Natural killer cell (primary cell): ENCODE results near the gene SMARCA2. TPM values are rescaled to one million over a fixed set of nuclear protein-coding genes. Genes with fewer than 3 reads are reported as not detected.
A peak's percentile ranks its signal among the peaks of the same experiment; 100 is the strongest.

Experiments
- ATAC-seq, 3 donors: fragments of 150-1000 bp in 2 of 3; fragments of 200-7000 bp in 1 of 3; cut with Tn5 transposase; 1 replicate in 1 of 3; 2 replicates in 2 of 3; pipeline ENCODE4 v1.10.0; 2021; ENCODE audit warnings: mild to moderate bottlenecking in 2 of 3, moderate library complexity in 2 of 3
- DNase-seq, 2 donors: peaks; one replicate each; pipeline versions ENCODE4 v3.0.0 to v3.0.0-alpha.2; 2013 to 2021; ENCODE audit warnings: mixed read lengths in 1 of 2
- H3K27ac ChIP-seq: one replicate; pipeline ENCODE4 v1.5.1; 2013; ENCODE audit warnings: mild to moderate bottlenecking, low read length
- H3K27me3 ChIP-seq: one replicate; pipeline ENCODE4 v1.6.1; 2013; ENCODE audit warnings: low read length; ENCODE audit not compliant: control insufficient read depth, insufficient read depth
- H3K36me3 ChIP-seq: one replicate; pipeline ENCODE4 v1.6.1; 2013; ENCODE audit warnings: low read length; ENCODE audit not compliant: control insufficient read depth, insufficient read depth
- H3K4me1 ChIP-seq: one replicate; pipeline ENCODE4 v1.6.1; 2013; ENCODE audit warnings: low read length; ENCODE audit not compliant: control insufficient read depth, insufficient read depth
- H3K4me3 ChIP-seq: one replicate; pipeline ENCODE4 v1.5.1; 2013; ENCODE audit warnings: low read length
- H3K9me3 ChIP-seq: one replicate; pipeline ENCODE4 v1.6.1; 2013; ENCODE audit warnings: low read length; ENCODE audit not compliant: control insufficient read depth, insufficient read depth
- H3K27ac Mint-ChIP-seq, 2 donors: one replicate each; pipeline ENCODE4 v1.8.0; 2022; ENCODE audit warnings: mild to moderate bottlenecking in 2 of 2, mixed read lengths in 2 of 2, moderate library complexity in 1 of 2
- H3K27me3 Mint-ChIP-seq, 2 donors: one replicate each; pipeline ENCODE4 v1.8.0; 2022; ENCODE audit warnings: low read depth in 2 of 2, mixed read lengths in 2 of 2
- H3K36me3 Mint-ChIP-seq: one replicate; pipeline ENCODE4 v1.8.0; 2022; ENCODE audit warnings: mixed read lengths
- H3K4me1 Mint-ChIP-seq, 2 donors: one replicate each; pipeline ENCODE4 v1.8.0; 2022; ENCODE audit warnings: mixed read lengths in 2 of 2
- H3K4me3 Mint-ChIP-seq: one replicate; pipeline ENCODE4 v1.8.0; 2022; ENCODE audit warnings: mild to moderate bottlenecking, moderate library complexity, mixed read lengths
- H3K9me3 Mint-ChIP-seq, 2 donors: one replicate each; pipeline ENCODE4 v1.8.0; 2022; ENCODE audit warnings: mixed read lengths in 2 of 2
- whole genome bisulfite sequencing: methylation state at CpG from one replicate; pipeline ENCODE4 v1.1.7; 2013; ENCODE audit warnings: missing lambda C conversion rate; ENCODE audit not compliant: insufficient coverage; 5-methylcytosine and 5-hydroxymethylcytosine counted together
- intact Hi-C: fragments of 100-400 bp; cut with micrococcal nuclease; formaldehyde crosslinking; loops from one replicate; pipeline ENCODE4 v1.14.2; 2022
- total RNA-seq, 4 donors: library from RNA; stranded (reverse); fragments of 120-200 nt in 1 of 4; gene quantifications; one replicate each; pipeline versions ENCODE4 v1.2.3 to v1.2.4, GENCODE V29; 2013 to 2022
- TF ChIP-seq, protein P1 (sequence below): fragments of 200-600 bp; IDR thresholded peaks from one replicate; pipeline ENCODE4 v1.8.0; 2022; ENCODE audit warnings: antibody characterized with exemption

The SMARCA2 gene
- total RNA-seq, 3 donors from 2014 or later (not counting 1 experiment from before 2014, with no cell fraction given): 303 to 324 (median 308) TPM

DNA sequence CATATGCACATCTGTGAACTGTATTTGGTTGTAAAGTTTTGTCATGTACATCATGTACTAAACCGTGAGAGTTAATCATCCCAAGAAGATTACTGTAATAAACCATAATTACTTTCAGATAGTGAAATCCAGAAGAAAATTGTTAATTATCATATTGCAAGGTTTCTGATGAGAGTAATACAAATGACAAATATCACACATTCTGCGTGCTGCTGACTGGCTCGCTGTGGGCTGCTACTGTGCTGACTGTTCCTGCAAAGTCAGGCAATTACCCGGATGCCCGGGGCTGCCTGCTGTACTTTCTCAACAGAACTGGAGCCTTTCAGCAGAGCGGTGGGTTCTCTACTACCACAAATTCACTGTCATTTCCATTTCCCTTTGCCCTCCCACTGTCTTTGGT, 68.3 kb downstream of the SMARCA2 start:
- TF ChIP-seq, protein P1, sequence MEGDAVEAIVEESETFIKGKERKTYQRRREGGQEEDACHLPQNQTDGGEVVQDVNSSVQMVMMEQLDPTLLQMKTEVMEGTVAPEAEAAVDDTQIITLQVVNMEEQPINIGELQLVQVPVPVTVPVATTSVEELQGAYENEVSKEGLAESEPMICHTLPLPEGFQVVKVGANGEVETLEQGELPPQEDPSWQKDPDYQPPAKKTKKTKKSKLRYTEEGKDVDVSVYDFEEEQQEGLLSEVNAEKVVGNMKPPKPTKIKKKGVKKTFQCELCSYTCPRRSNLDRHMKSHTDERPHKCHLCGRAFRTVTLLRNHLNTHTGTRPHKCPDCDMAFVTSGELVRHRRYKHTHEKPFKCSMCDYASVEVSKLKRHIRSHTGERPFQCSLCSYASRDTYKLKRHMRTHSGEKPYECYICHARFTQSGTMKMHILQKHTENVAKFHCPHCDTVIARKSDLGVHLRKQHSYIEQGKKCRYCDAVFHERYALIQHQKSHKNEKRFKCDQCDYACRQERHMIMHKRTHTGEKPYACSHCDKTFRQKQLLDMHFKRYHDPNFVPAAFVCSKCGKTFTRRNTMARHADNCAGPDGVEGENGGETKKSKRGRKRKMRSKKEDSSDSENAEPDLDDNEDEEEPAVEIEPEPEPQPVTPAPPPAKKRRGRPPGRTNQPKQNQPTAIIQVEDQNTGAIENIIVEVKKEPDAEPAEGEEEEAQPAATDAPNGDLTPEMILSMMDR: no peak
- Histone ChIP-seq H3K27me3 (no peaks in the 10 kb centered on the region), H3K4me3 (no peak overlapping the region), H3K9me3 (no peaks in the 10 kb centered on the region), H3K4me1 (no peaks in the 10 kb centered on the region), H3K27ac (no peak overlapping the region), H3K36me3 (peaks cover 84% of the 10 kb centered on the region)
- DNase-seq (no peak), ATAC-seq (no peak)
- Mint-ChIP-seq H3K27me3 (no peaks in the 10 kb centered on the region), H3K4me3 (no peak overlapping the region), H3K36me3 (peaks cover 45% of the 10 kb centered on the region), H3K27ac (peak overlapping the region in 1 of 2 donors; percentile 47), H3K9me3 (no peaks in the 10 kb centered on the region), H3K4me1 (no peaks in the 10 kb centered on the region)
- intact Hi-C loops: no loop called here
- WGBS: 88% methylated on average over 5 of the region's 6 CpGs

DNA sequence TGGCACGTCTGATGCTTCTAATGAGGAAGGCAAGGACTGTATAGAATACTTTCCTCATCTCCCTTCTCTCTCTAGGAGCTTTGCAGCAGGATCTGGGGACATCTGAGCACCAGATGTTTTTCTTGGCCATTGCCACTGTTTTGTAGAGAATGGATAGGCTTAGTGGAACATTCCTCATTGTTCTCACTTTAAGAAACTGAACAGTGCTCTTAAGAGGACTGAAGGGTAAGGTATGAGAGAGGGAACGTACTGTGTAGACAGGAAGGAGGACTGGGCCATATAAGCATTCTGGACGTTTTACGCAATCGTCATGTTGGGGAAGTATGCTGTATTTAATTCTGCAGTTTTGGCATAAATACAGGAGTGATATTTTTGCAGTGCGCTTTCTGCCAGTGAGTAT, 70.6 kb downstream of the SMARCA2 start:
- no peaks in the 10 kb centered on the region for H3K9me3 Mint-ChIP-seq
- TF ChIP-seq, protein P1: no peak
- Histone ChIP-seq H3K27me3 (no peaks in the 10 kb centered on the region), H3K27ac (no peak overlapping the region), H3K36me3 (peaks cover 86% of the 10 kb centered on the region), H3K4me3 (no peak overlapping the region), H3K9me3 (no peaks in the 10 kb centered on the region), H3K4me1 (no peaks in the 10 kb centered on the region)
- no peak overlapping the region for H3K4me3 Mint-ChIP-seq
- WGBS: 93% methylated on average over 5 of the region's 6 CpGs
- H3K4me1 Mint-ChIP-seq: peaks cover 11 to 12% of the 10 kb centered on the region in 2 donors
- intact Hi-C loops: loop anchor here (5.0 kb wide), 1 partner anchor 358 kb away; no protein-coding TSS in a partner anchor
- peak overlapping the region; percentile 44 to 62 for H3K27ac Mint-ChIP-seq
- no peaks in the 10 kb centered on the region for H3K27me3 Mint-ChIP-seq
- ATAC-seq (no peak), DNase-seq (no peak)
- H3K36me3 Mint-ChIP-seq: peaks cover 37% of the 10 kb centered on the region

- TF ChIP-seq, protein P1: no peak
- Histone ChIP-seq H3K4me1 (no peaks in the 10 kb centered on the region), H3K27ac (no peak overlapping the region), H3K9me3 (no peaks in the 10 kb centered on the region), H3K36me3 (peaks cover 85% of the 10 kb centered on the region), H3K4me3 (no peak overlapping the region), H3K27me3 (no peaks in the 10 kb centered on the region)
- DNase-seq: no peak
- Mint-ChIP-seq H3K27me3 (no peaks in the 10 kb centered on the region), H3K36me3 (peaks cover 40% of the 10 kb centered on the region), H3K4me1 (peaks cover 12 to 13% of the 10 kb centered on the region in 2 donors), H3K9me3 (no peaks in the 10 kb centered on the region), H3K27ac (peak overlapping the region; percentile 44 to 62), H3K4me3 (no peak overlapping the region)
- 99% methylated on average over 5 of the region's 5 CpGs for WGBS
- intact Hi-C loops: loop anchor here (5.0 kb wide), 1 partner anchor 359 kb away; no protein-coding TSS in a partner anchor
- no peak for ATAC-seq
Measured at GRCh38 chr9:2086116-2086515, 71.0 kb downstream of the SMARCA2 start.

- Mint-ChIP-seq H3K36me3 (peaks cover 41% of the 10 kb centered on the region), H3K27ac (peak overlapping the region; percentile 17 to 68), H3K27me3 (no peaks in the 10 kb centered on the region), H3K4me3 (no peak overlapping the region), H3K4me1 (peaks cover 12 to 17% of the 10 kb centered on the region in 2 donors), H3K9me3 (no peaks in the 10 kb centered on the region)
- no peak for ATAC-seq
- Histone ChIP-seq H3K27me3 (no peaks in the 10 kb centered on the region), H3K4me3 (no peak overlapping the region), H3K36me3 (peaks cover 86% of the 10 kb centered on the region), H3K9me3 (no peaks in the 10 kb centered on the region), H3K4me1 (no peaks in the 10 kb centered on the region), H3K27ac (no peak overlapping the region)
- TF ChIP-seq, protein P1: no peak
- intact Hi-C loops: loop anchor here (1.0 to 5.0 kb wide), 2 partner anchors 147 to 360 kb away; no protein-coding TSS in a partner anchor
- no peak for DNase-seq
- 75% methylated on average over 2 of the region's 3 CpGs for WGBS
Measured at GRCh38 chr9:2086971-2087370, 71.8 kb downstream of the SMARCA2 start.
